Progenitor cell of endocrine pancreas (in vitro differentiated cells): ENCODE results near the gene IGSF6. TPM values are rescaled to one million over a fixed set of nuclear protein-coding genes. Genes with fewer than 3 reads are reported as not detected.
"Not testable (repeated sequence)": the region's sequence is repeated elsewhere in the genome, so short reads cannot be mapped to it uniquely, and the experiment has no call there.

Experiments
- DNase-seq: peaks from one replicate; pipeline ENCODE4 v3.0.0; 2021; ENCODE audit warnings: low spot score; ENCODE audit not compliant: unreplicated experiment
- H3K27ac Mint-ChIP-seq: 2 replicates; pipeline ENCODE4 v1.8.0; 2021; ENCODE audit warnings: mild to moderate bottlenecking, moderate library complexity, mixed read lengths
- H3K27me3 Mint-ChIP-seq: 2 replicates; pipeline ENCODE4 v1.8.0; 2021; ENCODE audit warnings: mixed read lengths
- H3K36me3 Mint-ChIP-seq: 2 replicates; pipeline ENCODE4 v1.8.0; 2022; ENCODE audit warnings: mixed read lengths; ENCODE audit not compliant: insufficient read depth
- H3K4me1 Mint-ChIP-seq: 2 replicates; pipeline ENCODE4 v1.8.0; 2021; ENCODE audit warnings: low read depth, mixed read lengths
- H3K4me3 Mint-ChIP-seq: 2 replicates; pipeline ENCODE4 v1.8.0; 2021; ENCODE audit warnings: low read depth, mild to moderate bottlenecking, moderate library complexity, mixed read lengths
- H3K9me3 Mint-ChIP-seq: 2 replicates; pipeline ENCODE4 v1.8.0; 2021; ENCODE audit warnings: low read depth, mixed read lengths
- CTCF ChIP-seq: fragments of 200-600 bp; sonication (generic); IDR thresholded peaks from one replicate; pipeline ENCODE4 v1.5.0; 2021; ENCODE audit warnings: antibody characterized with exemption, mild to moderate bottlenecking; ENCODE audit not compliant: unreplicated experiment
- long read RNA-seq: library from polyadenylated mRNA; unstranded; transcript quantifications from one replicate; pipeline ENCODE4 v2.0.0, GENCODE V29; 2020
- total RNA-seq: library from RNA; stranded (reverse); gene quantifications from 2 replicates; pipeline ENCODE4 v1.2.1, GENCODE V29; 2021

Gene IGSF6, protein sequence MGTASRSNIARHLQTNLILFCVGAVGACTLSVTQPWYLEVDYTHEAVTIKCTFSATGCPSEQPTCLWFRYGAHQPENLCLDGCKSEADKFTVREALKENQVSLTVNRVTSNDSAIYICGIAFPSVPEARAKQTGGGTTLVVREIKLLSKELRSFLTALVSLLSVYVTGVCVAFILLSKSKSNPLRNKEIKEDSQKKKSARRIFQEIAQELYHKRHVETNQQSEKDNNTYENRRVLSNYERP
- total RNA-seq = not detected in 2 replicates
- long read RNA-seq, partial matches to known transcripts = 0 of 1 reads
- long read RNA-seq, other reads (novel, unspliced or antisense) = 1 of 1 reads

DNA sequence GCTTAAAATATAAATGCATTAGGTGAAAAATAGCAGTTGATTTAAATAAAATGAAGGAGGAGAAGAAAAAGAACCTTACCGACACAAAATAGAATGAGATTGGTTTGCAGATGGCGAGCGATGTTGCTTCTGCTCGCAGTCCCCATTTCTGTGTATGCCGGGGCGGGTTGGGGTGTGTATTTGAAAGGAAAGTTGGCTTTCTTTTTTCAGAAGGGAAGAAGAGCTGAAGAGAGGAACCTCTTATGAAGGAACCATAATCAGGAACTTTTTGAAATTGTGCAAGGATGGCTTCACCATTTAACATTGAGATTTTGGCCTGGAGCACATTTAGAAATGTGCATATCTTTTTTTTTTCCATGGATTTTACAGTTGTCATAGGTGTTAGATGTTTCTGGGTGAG, at the start of gene IGSF6:
IGSF6 (minus strand) TSS at position 156 of the 400 bp plus-strand sequence; CDS start at position 146, 10 bp downstream.
- DNase-seq = no peak
- Mint-ChIP-seq H3K9me3 (no peaks in the 10 kb centered on the region), H3K27ac (no peak within 1 kb of the TSS), H3K4me1 (peaks cover 1% of the 10 kb centered on the region), H3K36me3 (peaks cover 6% of the 10 kb centered on the region), H3K4me3 (no peak within 1 kb of the TSS), H3K27me3 (no peaks in the 10 kb centered on the region)
- TF ChIP-seq CTCF = no peak

GRCh38 chr16:21701271-21701670, 48.9 kb upstream of the IGSF6 start:
- no peaks in the 10 kb centered on the region for H3K9me3 Mint-ChIP-seq
- no peak for TF ChIP-seq CTCF
- DNase-seq = no peak
- no peak overlapping the region for H3K27ac Mint-ChIP-seq
- peaks cover 3% of the 10 kb centered on the region for H3K27me3 Mint-ChIP-seq
- no peaks in the 10 kb centered on the region for H3K36me3 Mint-ChIP-seq
- H3K4me1 Mint-ChIP-seq = no peaks in the 10 kb centered on the region
- no peak overlapping the region for H3K4me3 Mint-ChIP-seq

DNA sequence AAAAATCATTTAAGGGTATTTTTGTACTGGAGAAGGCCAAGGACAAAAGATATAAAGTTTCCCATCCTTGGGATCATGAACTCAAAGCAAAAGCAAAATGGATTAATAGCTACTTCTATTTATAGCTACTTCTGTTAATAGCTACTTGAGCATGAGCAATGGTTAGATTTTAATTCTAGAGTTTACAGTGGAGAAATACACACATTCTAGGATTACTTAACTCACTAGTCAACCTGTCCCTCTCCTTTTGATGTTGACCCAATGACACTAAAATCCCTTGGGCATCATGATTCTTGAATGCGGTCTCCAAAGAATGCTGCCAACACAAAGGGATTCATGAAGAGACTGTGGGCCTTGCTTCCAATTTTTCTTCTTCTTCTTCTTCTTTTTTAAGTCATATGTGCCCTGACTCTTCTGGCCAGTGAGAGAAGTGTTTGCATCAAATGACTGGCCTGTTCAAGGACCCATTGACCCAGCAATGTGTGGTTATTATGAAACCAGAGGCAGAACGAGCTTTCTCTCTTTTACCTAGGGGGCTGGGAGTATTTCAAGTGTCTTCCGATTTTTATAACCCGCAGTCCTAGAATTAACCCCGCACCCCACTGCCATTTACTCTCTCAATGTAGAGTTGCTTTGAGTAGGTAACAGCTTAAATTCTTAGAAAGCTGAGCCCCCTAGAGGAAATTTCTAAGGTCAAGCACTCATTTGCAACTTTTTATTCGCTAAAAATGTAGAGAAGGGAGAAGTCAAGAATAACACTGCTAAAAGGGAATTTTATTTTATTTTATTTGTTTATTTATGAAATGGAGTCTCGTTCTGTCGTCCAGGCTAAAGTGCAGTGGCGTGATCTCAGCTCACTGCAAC, 46.0 kb upstream of the IGSF6 start:
- TF ChIP-seq CTCF = peak; percentile 9
- Mint-ChIP-seq H3K4me1 (no peaks in the 10 kb centered on the region), H3K9me3 (no peaks in the 10 kb centered on the region)

DNA sequence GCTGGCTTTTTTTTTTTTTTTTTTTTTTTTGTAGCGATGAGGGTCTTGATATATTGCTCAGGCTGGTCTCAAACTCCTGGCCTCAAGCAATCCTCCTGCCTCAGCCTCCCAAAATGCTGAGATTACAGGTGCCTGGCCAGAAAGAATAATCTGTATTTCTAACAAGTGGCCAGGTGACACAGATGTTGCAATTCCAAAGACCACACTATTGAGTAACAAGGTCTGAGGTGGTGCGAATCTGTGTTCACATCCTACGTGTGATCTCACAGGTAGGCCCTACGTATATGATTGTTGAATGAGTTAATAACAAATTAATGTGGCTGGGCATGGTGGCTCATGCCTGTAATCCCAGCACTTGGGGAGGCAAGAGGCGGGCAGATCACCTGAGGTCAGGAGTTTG, 44.6 kb upstream of the IGSF6 start:
- Mint-ChIP-seq H3K36me3 (no peaks in the 10 kb centered on the region), H3K27me3 (peaks cover 11% of the 10 kb centered on the region), H3K27ac (no peak overlapping the region), H3K9me3 (no peaks in the 10 kb centered on the region), H3K4me3 (no peak overlapping the region), H3K4me1 (no peaks in the 10 kb centered on the region)
- DNase-seq = no peak
- no peak for TF ChIP-seq CTCF

More for the DNA sequence above, 46.0 kb upstream of the IGSF6 start:
- Mint-ChIP-seq H3K27me3 (peaks cover 8% of the 10 kb centered on the region), H3K36me3 (no peaks in the 10 kb centered on the region), H3K4me3 (no peak overlapping the region), H3K27ac (peak overlapping the region; percentile 34)
- DNase-seq = no peak

GRCh38 chr16:21694609-21695008, 42.2 kb upstream of the IGSF6 start:
- H3K9me3 Mint-ChIP-seq = no peaks in the 10 kb centered on the region
- no peak for TF ChIP-seq CTCF
- no peak overlapping the region for H3K4me3 Mint-ChIP-seq
- peaks cover 11% of the 10 kb centered on the region for H3K27me3 Mint-ChIP-seq
- no peak for DNase-seq
- no peak overlapping the region for H3K27ac Mint-ChIP-seq
- H3K36me3 Mint-ChIP-seq = no peaks in the 10 kb centered on the region
- H3K4me1 Mint-ChIP-seq = no peaks in the 10 kb centered on the region

DNA sequence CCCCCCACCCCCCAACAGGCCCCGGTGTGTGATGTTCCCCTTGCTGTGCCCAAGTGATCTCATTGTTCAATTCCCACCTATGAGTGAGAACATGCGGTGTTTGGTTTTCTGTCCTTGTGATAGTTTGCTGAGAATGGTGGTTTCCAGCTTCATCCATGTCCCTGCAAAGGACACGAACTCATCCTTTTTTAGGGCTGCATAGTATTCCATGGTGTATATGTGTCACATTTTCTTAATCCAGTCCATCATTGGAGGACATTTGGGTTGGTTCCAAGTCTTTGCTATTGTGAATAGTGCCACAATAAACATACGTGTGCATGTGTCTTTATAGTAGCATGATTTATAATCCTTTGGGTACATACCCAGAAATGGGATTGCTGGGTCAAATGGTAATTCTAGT, 38.6 kb upstream of the IGSF6 start:
- H3K4me1 Mint-ChIP-seq, H3K27ac Mint-ChIP-seq, H3K9me3 Mint-ChIP-seq, H3K4me3 Mint-ChIP-seq, H3K36me3 Mint-ChIP-seq, DNase-seq: not testable (repeated sequence)
- peaks cover 21% of the 10 kb centered on the region for H3K27me3 Mint-ChIP-seq
